K562 (cell line): ENCODE data around the gene ZNF358. TPM values are rescaled to one million over a fixed set of nuclear protein-coding genes. Genes with fewer than 3 reads are reported as not detected.
A peak's percentile ranks its signal among the peaks of the same experiment; 100 is the strongest.

Experiments used
- KDM5B ChIP-seq: fragments of 200-600 bp; sonication (generic); IDR thresholded peaks from 2 replicates; pipeline ENCODE4 v1.6.1; 2012; ENCODE audit warnings: low read depth, mild to moderate bottlenecking, moderate library complexity, low read length, control low read depth, inconsistent platforms; ENCODE audit not compliant: insufficient replicate concordance
- MEIS2 ChIP-seq: fragments of 450-650 bp; IDR thresholded peaks from 2 replicates; pipeline ENCODE4 v1.6.1; 2014; ENCODE audit warnings: mild to moderate bottlenecking; ENCODE audit not compliant: partially characterized antibody
- PCBP1 ChIP-seq: fragments of 200-400 bp; formaldehyde crosslinking; IDR thresholded peaks from 2 replicates; pipeline ENCODE4 v1.6.1; 2018; ENCODE audit warnings: mild to moderate bottlenecking, low read depth, low read length; ENCODE audit not compliant: poor library complexity, severe bottlenecking
- RAD51 ChIP-seq: fragments of 450-650 bp; IDR thresholded peaks from 2 replicates; pipeline ENCODE4 v1.7.1; 2016; ENCODE audit warnings: low read depth, mild to moderate bottlenecking, borderline replicate concordance
- RBFOX2 ChIP-seq: fragments of 200-400 bp; formaldehyde crosslinking; IDR thresholded peaks from 2 replicates; pipeline ENCODE4 v1.6.1; 2017; ENCODE audit warnings: low read depth, mild to moderate bottlenecking, low read length, moderate library complexity
- SAFB ChIP-seq: fragments of 200-400 bp; formaldehyde crosslinking; IDR thresholded peaks from 2 replicates; pipeline ENCODE4 v1.6.1; 2017; ENCODE audit warnings: low read depth, low read length, borderline replicate concordance
- SMARCB1 ChIP-seq: IDR thresholded peaks from 2 replicates; pipeline ENCODE4 v1.6.1; 2011; ENCODE audit warnings: improper control_type of control experiment, low read depth; ENCODE audit not compliant: insufficient read length
- TAF7 ChIP-seq: fragments of 450-650 bp; IDR thresholded peaks from 2 replicates; pipeline ENCODE4 v1.6.1; 2016; ENCODE audit warnings: missing genetic modification characterization, missing compliant biosample characterization
- ZNF124 ChIP-seq: sonication (generic); formaldehyde crosslinking; IDR thresholded peaks from 2 replicates; pipeline ENCODE4 v1.8.1; 2022; ENCODE audit warnings: missing genetic modification reagents
- ZNF140 ChIP-seq: fragments of 250-450 bp; sonication (Bioruptor Pico); IDR thresholded peaks from 2 replicates; pipeline ENCODE4 v1.8.0; 2021; ENCODE audit warnings: moderate library complexity, mild to moderate bottlenecking, inconsistent platforms
- ZNF431 ChIP-seq: sonication (generic); formaldehyde crosslinking; IDR thresholded peaks from 2 replicates; pipeline ENCODE4 v1.8.0; 2022; ENCODE audit warnings: mild to moderate bottlenecking, missing genetic modification reagents
- polyA plus RNA-seq, 8 experiments: library from polyadenylated mRNA; depleted of rRNA in 4 of 8; stranded (reverse) in 5 of 8; unstranded in 3 of 8; fragments of >200 nt; fragmentation: Nextera tagmentation in 2 of 8; fragmentation: Illumina TruSeq in 1 of 8; extraction: Ambion mirVana in 2 of 8; extraction: Trizol in 1 of 8; gene quantifications; 2 replicates each; pipeline versions ENCODE4 v1.2.1 to v1.2.3, GENCODE V29; 2011 to 2014; ENCODE audit warnings: inconsistent platforms in 1 of 8, missing spikeins in 1 of 8
- total RNA-seq, 7 experiments: library from RNA; depleted of rRNA in 6 of 7; stranded (reverse); fragments of >200 nt in 6 of 7; fragmentation: Illumina TruSeq in 2 of 7; extraction: Trizol in 2 of 7; gene quantifications; 2 replicates each; pipeline versions ENCODE4 v1.2.1 to v1.2.3, GENCODE V29; 2011 to 2021; ENCODE audit warnings: low replicate concordance in 1 of 7
- TF ChIP-seq, protein P1 (sequence below): fragments of 250-450 bp; sonication (Bioruptor Pico); IDR thresholded peaks from 2 replicates; pipeline ENCODE4 v1.8.0; 2022; ENCODE audit warnings: inconsistent platforms
- TF ChIP-seq, protein P2 (sequence below): fragments of 250-450 bp; sonication (Bioruptor Pico); IDR thresholded peaks from 2 replicates; pipeline ENCODE4 v1.4.0; 2020; ENCODE audit warnings: mild to moderate bottlenecking
- TF ChIP-seq, protein P3 (sequence below): fragments of 450-650 bp; IDR thresholded peaks from 2 replicates; pipeline ENCODE4 v1.6.1; 2016; ENCODE audit warnings: low read depth
- TF ChIP-seq, protein P4 (sequence below): fragments of 450-650 bp; formaldehyde crosslinking; IDR thresholded peaks from 2 replicates; pipeline ENCODE4 v1.4.0; 2022; ENCODE audit warnings: missing genetic modification characterization

The ZNF358 gene
- total and polyA plus RNA-seq, 9 of the 15 experiments (the other 6 are each of a cell fraction or from before 2014, with no cell fraction given) = 0.04 to 17.2 (median 4.9) TPM

DNA sequence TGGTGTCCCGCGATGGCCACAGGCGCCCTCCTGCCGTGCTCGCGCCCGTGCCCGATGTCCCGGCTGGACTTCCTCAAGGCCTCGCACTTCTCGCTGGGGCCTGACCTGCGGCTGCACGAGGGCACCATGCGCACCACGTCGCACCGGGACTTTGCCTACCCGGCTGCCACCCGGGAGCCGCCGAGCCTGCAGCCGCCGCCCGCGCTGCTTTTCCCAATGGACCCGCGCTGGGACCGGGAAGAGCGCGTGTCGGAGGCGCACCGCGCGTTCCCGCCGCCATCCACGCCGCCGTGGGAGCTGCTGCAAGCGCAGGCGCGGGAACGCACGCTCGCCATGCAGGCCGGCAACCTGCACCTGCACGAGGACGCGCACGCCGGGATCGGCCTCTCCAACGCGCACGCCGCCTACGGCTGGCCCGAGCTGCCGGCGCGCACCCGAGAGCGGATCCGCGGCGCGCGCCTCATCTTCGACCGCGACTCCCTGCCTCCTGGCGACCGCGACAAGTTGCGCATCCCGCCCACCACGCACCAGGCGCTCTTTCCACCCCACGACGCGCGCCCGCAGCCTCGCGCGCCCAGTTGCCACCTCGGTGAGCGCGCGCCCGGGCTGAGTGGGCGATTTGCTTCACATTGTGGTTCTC, 15.0 kb upstream of the ZNF358 start (continued):
- TF ChIP-seq, protein P1, sequence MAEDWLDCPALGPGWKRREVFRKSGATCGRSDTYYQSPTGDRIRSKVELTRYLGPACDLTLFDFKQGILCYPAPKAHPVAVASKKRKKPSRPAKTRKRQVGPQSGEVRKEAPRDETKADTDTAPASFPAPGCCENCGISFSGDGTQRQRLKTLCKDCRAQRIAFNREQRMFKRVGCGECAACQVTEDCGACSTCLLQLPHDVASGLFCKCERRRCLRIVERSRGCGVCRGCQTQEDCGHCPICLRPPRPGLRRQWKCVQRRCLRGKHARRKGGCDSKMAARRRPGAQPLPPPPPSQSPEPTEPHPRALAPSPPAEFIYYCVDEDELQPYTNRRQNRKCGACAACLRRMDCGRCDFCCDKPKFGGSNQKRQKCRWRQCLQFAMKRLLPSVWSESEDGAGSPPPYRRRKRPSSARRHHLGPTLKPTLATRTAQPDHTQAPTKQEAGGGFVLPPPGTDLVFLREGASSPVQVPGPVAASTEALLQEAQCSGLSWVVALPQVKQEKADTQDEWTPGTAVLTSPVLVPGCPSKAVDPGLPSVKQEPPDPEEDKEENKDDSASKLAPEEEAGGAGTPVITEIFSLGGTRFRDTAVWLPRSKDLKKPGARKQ = 0 out of 2 replicates have a peak, but pooled peaks have one; percentile 23
- TF ChIP-seq, protein P2, sequence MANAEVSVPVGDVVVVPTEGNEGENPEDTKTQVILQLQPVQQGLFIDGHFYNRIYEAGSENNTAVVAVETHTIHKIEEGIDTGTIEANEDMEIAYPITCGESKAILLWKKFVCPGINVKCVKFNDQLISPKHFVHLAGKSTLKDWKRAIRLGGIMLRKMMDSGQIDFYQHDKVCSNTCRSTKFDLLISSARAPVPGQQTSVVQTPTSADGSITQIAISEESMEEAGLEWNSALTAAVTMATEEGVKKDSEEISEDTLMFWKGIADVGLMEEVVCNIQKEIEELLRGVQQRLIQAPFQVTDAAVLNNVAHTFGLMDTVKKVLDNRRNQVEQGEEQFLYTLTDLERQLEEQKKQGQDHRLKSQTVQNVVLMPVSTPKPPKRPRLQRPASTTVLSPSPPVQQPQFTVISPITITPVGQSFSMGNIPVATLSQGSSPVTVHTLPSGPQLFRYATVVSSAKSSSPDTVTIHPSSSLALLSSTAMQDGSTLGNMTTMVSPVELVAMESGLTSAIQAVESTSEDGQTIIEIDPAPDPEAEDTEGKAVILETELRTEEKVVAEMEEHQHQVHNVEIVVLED (CRISPR knock-in tag) = peak; percentile 44; the same call in 1 of the 2 replicates
- TF ChIP-seq TAF7 (tag) (no peak), SAFB (0 out of 2 replicates have a peak, but pooled peaks have one; percentile 60), PCBP1 (peak; percentile 26), KDM5B (no peak), ZNF140 (CRISPR knock-in tag) (no peak), ZNF124 (no peak), RBFOX2 (peak; percentile 59), MEIS2 (peak; percentile 41), RAD51 (no peak), SMARCB1 (no peak), ZNF431 (peak; percentile 77; the same call in 1 of the 2 replicates)
- TF ChIP-seq, protein P3, sequence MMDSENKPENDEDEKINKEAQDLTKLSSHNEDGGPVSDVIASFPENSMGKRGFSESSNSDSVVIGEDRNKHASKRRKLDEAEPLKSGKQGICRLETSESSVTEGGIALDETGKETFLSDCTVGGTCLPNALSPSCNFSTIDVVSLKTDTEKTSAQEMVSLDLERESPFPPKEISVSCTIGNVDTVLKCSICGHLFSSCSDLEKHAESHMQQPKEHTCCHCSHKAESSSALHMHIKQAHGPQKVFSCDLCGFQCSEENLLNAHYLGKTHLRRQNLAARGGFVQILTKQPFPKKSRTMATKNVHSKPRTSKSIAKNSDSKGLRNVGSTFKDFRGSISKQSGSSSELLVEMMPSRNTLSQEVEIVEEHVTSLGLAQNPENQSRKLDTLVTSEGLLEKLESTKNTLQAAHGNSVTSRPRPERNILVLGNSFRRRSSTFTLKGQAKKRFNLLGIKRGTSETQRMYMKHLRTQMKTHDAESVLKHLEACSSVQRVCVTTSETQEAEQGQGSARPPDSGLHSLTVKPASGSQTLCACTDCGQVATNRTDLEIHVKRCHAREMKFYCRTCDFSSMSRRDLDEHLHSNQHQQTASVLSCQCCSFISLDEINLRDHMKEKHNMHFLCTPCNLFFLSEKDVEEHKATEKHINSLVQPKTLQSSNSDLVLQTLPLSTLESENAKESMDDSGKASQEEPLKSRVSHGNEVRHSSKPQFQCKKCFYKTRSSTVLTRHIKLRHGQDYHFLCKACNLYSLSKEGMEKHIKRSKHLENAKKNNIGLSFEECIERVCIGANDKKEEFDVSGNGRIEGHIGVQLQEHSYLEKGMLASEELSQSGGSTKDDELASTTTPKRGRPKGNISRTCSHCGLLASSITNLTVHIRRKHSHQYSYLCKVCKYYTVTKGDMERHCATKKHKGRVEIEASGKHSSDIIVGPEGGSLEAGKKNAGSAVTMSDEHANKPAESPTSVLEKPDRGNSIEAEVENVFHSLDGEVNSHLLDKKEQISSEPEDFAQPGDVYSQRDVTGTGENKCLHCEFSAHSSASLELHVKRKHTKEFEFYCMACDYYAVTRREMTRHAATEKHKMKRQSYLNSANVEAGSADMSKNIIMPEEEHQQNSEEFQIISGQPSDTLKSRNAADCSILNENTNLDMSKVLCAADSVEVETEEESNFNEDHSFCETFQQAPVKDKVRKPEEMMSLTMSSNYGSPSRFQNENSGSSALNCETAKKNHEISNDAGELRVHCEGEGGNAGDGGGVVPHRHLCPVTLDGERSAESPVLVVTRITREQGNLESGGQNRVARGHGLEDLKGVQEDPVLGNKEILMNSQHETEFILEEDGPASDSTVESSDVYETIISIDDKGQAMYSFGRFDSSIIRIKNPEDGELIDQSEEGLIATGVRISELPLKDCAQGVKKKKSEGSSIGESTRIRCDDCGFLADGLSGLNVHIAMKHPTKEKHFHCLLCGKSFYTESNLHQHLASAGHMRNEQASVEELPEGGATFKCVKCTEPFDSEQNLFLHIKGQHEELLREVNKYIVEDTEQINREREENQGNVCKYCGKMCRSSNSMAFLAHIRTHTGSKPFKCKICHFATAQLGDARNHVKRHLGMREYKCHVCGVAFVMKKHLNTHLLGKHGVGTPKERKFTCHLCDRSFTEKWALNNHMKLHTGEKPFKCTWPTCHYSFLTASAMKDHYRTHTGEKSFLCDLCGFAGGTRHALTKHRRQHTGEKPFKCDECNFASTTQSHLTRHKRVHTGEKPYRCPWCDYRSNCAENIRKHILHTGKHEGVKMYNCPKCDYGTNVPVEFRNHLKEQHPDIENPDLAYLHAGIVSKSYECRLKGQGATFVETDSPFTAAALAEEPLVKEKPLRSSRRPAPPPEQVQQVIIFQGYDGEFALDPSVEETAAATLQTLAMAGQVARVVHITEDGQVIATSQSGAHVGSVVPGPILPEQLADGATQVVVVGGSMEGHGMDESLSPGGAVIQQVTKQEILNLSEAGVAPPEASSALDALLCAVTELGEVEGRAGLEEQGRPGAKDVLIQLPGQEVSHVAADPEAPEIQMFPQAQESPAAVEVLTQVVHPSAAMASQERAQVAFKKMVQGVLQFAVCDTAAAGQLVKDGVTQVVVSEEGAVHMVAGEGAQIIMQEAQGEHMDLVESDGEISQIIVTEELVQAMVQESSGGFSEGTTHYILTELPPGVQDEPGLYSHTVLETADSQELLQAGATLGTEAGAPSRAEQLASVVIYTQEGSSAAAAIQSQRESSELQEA = no peak
- TF ChIP-seq, protein P4, sequence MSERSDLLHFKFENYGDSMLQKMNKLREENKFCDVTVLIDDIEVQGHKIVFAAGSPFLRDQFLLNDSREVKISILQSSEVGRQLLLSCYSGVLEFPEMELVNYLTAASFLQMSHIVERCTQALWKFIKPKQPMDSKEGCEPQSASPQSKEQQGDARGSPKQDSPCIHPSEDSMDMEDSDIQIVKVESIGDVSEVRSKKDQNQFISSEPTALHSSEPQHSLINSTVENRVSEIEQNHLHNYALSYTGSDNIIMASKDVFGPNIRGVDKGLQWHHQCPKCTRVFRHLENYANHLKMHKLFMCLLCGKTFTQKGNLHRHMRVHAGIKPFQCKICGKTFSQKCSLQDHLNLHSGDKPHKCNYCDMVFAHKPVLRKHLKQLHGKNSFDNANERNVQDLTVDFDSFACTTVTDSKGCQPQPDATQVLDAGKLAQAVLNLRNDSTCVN (CRISPR knock-in tag) = no peak
